ENCODE results near the gene NLRP4. TPM values are rescaled to one million over a fixed set of nuclear protein-coding genes. Genes with fewer than 3 reads are reported as not detected.

The NLRP4 gene
- total and polyA plus RNA-seq, 10 of the 15 experiments (the other 5 are each of a cell fraction or from before 2014, with no cell fraction given): 0.07 to 9.6 (median 0.29) TPM; not detected in 6

DNA sequence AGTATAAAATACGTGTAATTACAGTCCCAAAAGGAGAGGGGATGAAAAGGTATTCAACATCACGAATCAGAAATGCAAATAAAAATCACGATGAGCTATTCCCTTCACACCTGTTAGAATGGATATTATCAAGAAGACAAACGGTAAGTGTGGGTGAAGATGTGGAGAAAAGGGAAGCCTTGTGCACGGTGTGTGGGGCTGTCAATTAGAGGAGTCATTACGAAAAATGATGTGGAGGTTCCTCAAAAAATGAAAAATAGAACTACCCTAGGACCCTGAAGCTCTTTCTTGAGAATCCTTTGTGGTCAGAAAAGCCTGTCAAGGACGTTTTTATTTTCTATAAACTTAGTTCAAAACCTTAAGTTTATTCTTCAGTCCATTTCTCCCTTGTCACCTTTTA, 23.9 kb upstream of the NLRP4 start:
- ChIA-PET CTCF (interaction anchor here (0.6 to 4.6 kb wide), 2 partner anchors 33 to 180 kb away, joined by 3 to 80 read pairs; no protein-coding TSS in a partner anchor), RAD21 (ENCODE audit: unreplicated experiment) (no interaction called here), POLR2A (no interaction called here), SMC1A (ENCODE audit: uncharacterized antibody, unreplicated experiment) (interaction anchor here (4.5 kb wide), 1 partner anchor 180 kb away, joined by 31 read pairs; no protein-coding TSS in a partner anchor)
- H3K4me2 ChIP-seq (ENCODE audit: control insufficient read depth, insufficient read depth): no peak overlapping the region
- H3K4me1 ChIP-seq (ENCODE audit: control insufficient read depth, insufficient read depth, low read length): no peaks in the 10 kb centered on the region
- DNase-seq (ENCODE audit: low read depth, low spot score) (no peak), ATAC-seq (no peak), FAIRE-seq (no peak)
- no peak overlapping the region for H3K4me3 ChIP-seq
- intact Hi-C loops (cut with micrococcal nuclease; ENCODE audit: unreplicated experiment): no loop called here
- WGBS (ENCODE audit: insufficient coverage, insufficient replicate concordance, low lambda C conversion rate, missing lambda C conversion rate): 26% methylated on average over 7 of the region's 7 CpGs
- no peak overlapping the region for H2AFZ ChIP-seq (ENCODE audit: control insufficient read depth, low read depth, low read length)
- no peak overlapping the region for H3K27ac ChIP-seq (ENCODE audit: control insufficient read depth, insufficient read depth)
- H3K27me3 ChIP-seq (replicated peaks in 1 of 2; ENCODE audit: control insufficient read depth in 2 of 2, insufficient read depth in 2 of 2, low read length in 1 of 2): no peaks in the 10 kb centered on the region
- no peaks in the 10 kb centered on the region for H3K36me3 ChIP-seq (ENCODE audit: control insufficient read depth in 2 of 2, insufficient read depth in 2 of 2, low read length in 1 of 2)
- no TSS peak for BruUV-seq (replicated peaks)
- no peak overlapping the region for H3K9ac ChIP-seq (ENCODE audit: control insufficient read depth, insufficient read depth, low read length)
- in situ Hi-C loops (cut with MboI): loop anchor here (10.0 kb wide), 1 partner anchor 298 kb away; no protein-coding TSS in a partner anchor
- H3K9me3 ChIP-seq (replicated peaks; ENCODE audit: control insufficient read depth, insufficient read depth, low read length): peaks cover 2% of the 10 kb centered on the region; the same call in 2 of the 3 replicates
- no peaks in the 10 kb centered on the region for H3K79me2 ChIP-seq (ENCODE audit: control insufficient read depth, insufficient read depth, low read length)
- H4K20me1 ChIP-seq (ENCODE audit: control insufficient read depth, insufficient read depth): no peaks in the 10 kb centered on the region
- no peak for TF ChIP-seq ATF7 (IDR thresholded peaks at IDR 0.05; ENCODE audit: low read depth)
- TF ChIP-seq PBX3 (IDR thresholded peaks at IDR 0.05; ENCODE audit: insufficient replicate concordance, low read depth, low read length): no peak
- no peak for TF ChIP-seq SREBF1 (IDR thresholded peaks at IDR 0.05; ENCODE audit: low read length)
- TF ChIP-seq TAF1 (IDR thresholded peaks at IDR 0.05; ENCODE audit: borderline replicate concordance, low read depth, low read length): no peak
- TF ChIP-seq YBX1 (IDR thresholded peaks at IDR 0.05): no peak
- no peak for TF ChIP-seq PML (IDR thresholded peaks at IDR 0.05; ENCODE audit: low read length)
- TF ChIP-seq MYC (IDR thresholded peaks at IDR 0.05; ENCODE audit: insufficient read depth, insufficient read length, insufficient replicate concordance, low read length, severe bottlenecking): no peak
- TF ChIP-seq GABPA (IDR thresholded peaks at IDR 0.05; ENCODE audit: low read depth): no peak
- TF ChIP-seq BACH1 (IDR thresholded peaks at IDR 0.05; ENCODE audit: borderline replicate concordance): no peak
- TF ChIP-seq TCF12 (IDR thresholded peaks at IDR 0.05; ENCODE audit: low read depth, low read length): no peak
- TF ChIP-seq PRDM15 (CRISPR knock-in tag; IDR thresholded peaks at IDR 0.05): no peak
- TF ChIP-seq EGR1 (IDR thresholded peaks at IDR 0.05; ENCODE audit: borderline replicate concordance in 1 of 2, low read depth in 2 of 2, low read length in 2 of 2): no peak
- no peak for TF ChIP-seq ZNF274 (IDR thresholded peaks at IDR 0.05; ENCODE audit: insufficient read depth, insufficient read length)
- TF ChIP-seq SMARCA5 (IDR thresholded peaks at IDR 0.05): no peak

All from GM12878 (cell line).